ENCODE data around the gene TGOLN2. TPM values are rescaled to one million over a fixed set of nuclear protein-coding genes. Genes with fewer than 3 reads are reported as not detected.
"Not testable (repeated sequence)": the region's sequence is repeated elsewhere in the genome, so short reads cannot be mapped to it uniquely, and the experiment has no call there.

The TGOLN2 gene
- total and polyA plus RNA-seq, 7 donors = 12.6 to 95.0 (median 80.6) TPM

- DNase-seq = no peak
- peaks cover 0 to 8% (median 0%) of the 10 kb centered on the region in 3 donors for H3K27me3 ChIP-seq
- 95% methylated on average over 30 of the region's 30 CpGs for WGBS, 2 donors
- H3K27ac ChIP-seq = no peak overlapping the region
- H3K4me3 ChIP-seq = no peak overlapping the region
- no peaks in the 10 kb centered on the region for H3K4me1 ChIP-seq
- TF ChIP-seq CTCF (IDR thresholded peaks at IDR 0.05) (no peak), POLR2AphosphoS5 (IDR thresholded peaks at IDR 0.05) (no peak), EP300 (IDR thresholded peaks at IDR 0.05) (no peak), POLR2A (IDR thresholded peaks at IDR 0.05) (no peak)
- H3K36me3 ChIP-seq = peaks cover 0 to 38% (median 11%) of the 10 kb centered on the region in 4 donors
- intact Hi-C loops (cut with DNase I) = no loop called here
- no peaks in the 10 kb centered on the region for H3K9me3 ChIP-seq
These were observed 13.7 kb upstream of the TGOLN2 start for GRCh38 chr2:85341269-85342029.

GRCh38 chr2:85340034-85340892 is 12.5 kb upstream of the TGOLN2 start:
- H3K9me3 ChIP-seq = no peaks in the 10 kb centered on the region
- TF ChIP-seq POLR2A (IDR thresholded peaks at IDR 0.05) = no peak
- no peak for TF ChIP-seq POLR2AphosphoS5 (IDR thresholded peaks at IDR 0.05)
- no peak for TF ChIP-seq EP300 (IDR thresholded peaks at IDR 0.05)
- TF ChIP-seq CTCF (IDR thresholded peaks at IDR 0.05) = no peak
- WGBS, 2 donors = 33 to 64% methylated on average over 13 of the region's 13 CpGs
- intact Hi-C loops (cut with DNase I) = no loop called here
- peaks cover 0 to 26% (median under 1%) of the 10 kb centered on the region in 4 donors for H3K36me3 ChIP-seq
- H3K27me3 ChIP-seq = peaks cover 0 to 8% (median 0%) of the 10 kb centered on the region in 3 donors
- H3K4me1 ChIP-seq = no peaks in the 10 kb centered on the region
- DNase-seq = no peak
- H3K4me3 ChIP-seq = no peak overlapping the region
- H3K27ac ChIP-seq = no peak overlapping the region

DNA sequence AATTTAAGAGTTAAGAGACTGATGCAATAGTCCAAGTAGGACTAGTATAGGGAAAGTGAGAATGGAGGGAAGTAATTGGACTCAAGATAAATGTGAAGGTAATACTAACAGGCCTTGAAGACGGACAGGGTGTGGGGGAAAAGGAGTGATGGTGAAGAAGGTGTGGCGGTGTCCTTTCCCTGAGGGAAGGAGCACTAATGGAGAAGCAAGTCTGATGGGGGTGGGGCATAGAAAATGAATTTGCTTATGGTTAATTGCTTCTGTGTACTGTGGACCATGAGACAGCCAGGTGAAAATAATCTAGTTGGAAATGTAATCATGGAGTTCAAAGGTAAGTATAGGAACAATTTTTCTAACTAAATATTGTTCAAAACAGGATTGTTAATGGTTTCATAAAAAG is 7.1 kb upstream of the TGOLN2 start:
- Histone ChIP-seq H3K4me3 (no peak overlapping the region), H3K36me3 (no peaks in the 10 kb centered on the region), H3K27ac (no peak overlapping the region), H3K9me3 (no peaks in the 10 kb centered on the region), H3K4me1 (no peaks in the 10 kb centered on the region), H3K27me3 (peaks cover 0 to 8% (median 0%) of the 10 kb centered on the region in 3 donors)
- TF ChIP-seq POLR2AphosphoS5 (IDR thresholded peaks at IDR 0.05) (no peak), POLR2A (IDR thresholded peaks at IDR 0.05) (no peak), EP300 (IDR thresholded peaks at IDR 0.05) (no peak), CTCF (IDR thresholded peaks at IDR 0.05) (no peak)
- intact Hi-C loops (cut with DNase I) = no loop called here
- no peak for DNase-seq
- WGBS, 2 donors = 46 to 59% methylated on average over 2 of the region's 2 CpGs

GRCh38 chr2:85333877-85334276 is 6.1 kb upstream of the TGOLN2 start:
- DNase-seq = peak; percentile 1
- 93 to 97% methylated on average over 3 of the region's 4 CpGs for WGBS, 2 donors
- intact Hi-C loops (cut with DNase I); H3K27ac ChIP-seq; H3K4me3 ChIP-seq; H3K27me3 ChIP-seq; H3K36me3 ChIP-seq; H3K9me3 ChIP-seq; H3K4me1 ChIP-seq: not testable (repeated sequence)
